Measurements from ENCODE around the gene SNUPN. TPM values are rescaled to one million over a fixed set of nuclear protein-coding genes. Genes with fewer than 3 reads are reported as not detected.

Gene SNUPN
- total RNA-seq, 1 experiment from 2014 or later, result 28.9 TPM

DNA sequence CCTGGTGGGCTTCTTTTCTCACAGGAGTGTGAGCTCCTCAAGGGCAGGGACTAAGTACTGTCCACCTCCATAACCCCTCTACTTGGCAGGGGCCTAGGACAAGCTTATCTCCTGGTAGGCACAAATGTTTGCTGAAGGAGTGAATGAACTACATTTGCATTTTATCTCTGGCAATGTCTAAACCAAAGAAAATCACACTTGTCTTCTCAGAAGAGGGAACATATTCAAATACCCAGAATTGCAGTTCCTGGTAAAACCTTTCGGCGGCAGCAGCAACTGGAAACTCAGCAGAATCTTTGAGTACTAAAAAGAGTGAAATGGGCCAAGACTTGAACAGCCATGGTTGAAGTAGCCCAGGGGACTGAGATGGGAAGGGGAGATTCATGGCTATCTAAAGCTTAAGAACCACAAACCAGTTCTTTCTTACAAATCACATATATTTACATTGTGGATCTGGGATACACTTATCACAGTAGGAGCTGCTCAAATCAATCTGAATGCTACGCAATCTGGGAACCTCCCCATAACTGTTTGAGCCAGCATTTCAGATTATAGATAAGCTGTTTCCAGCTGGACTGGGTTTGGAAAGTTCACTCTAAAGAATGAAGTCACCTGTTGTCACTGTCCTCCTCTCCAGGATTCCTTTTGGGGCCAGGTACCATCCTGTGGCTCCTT lies 27.7 kb downstream of the SNUPN start:
- TF ChIP-seq, protein P1, sequence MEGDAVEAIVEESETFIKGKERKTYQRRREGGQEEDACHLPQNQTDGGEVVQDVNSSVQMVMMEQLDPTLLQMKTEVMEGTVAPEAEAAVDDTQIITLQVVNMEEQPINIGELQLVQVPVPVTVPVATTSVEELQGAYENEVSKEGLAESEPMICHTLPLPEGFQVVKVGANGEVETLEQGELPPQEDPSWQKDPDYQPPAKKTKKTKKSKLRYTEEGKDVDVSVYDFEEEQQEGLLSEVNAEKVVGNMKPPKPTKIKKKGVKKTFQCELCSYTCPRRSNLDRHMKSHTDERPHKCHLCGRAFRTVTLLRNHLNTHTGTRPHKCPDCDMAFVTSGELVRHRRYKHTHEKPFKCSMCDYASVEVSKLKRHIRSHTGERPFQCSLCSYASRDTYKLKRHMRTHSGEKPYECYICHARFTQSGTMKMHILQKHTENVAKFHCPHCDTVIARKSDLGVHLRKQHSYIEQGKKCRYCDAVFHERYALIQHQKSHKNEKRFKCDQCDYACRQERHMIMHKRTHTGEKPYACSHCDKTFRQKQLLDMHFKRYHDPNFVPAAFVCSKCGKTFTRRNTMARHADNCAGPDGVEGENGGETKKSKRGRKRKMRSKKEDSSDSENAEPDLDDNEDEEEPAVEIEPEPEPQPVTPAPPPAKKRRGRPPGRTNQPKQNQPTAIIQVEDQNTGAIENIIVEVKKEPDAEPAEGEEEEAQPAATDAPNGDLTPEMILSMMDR (IDR thresholded peaks at IDR 0.05; ENCODE audit: unreplicated experiment), result peak; percentile 29
- CTCF ChIA-PET, result interaction anchor here (0.5 to 1.2 kb wide), 8 partner anchors 18 to 91 kb away, joined by 3 to 6 read pairs (median 3); partner anchors contain the start of genes PTPN9 and SNUPN

DNA sequence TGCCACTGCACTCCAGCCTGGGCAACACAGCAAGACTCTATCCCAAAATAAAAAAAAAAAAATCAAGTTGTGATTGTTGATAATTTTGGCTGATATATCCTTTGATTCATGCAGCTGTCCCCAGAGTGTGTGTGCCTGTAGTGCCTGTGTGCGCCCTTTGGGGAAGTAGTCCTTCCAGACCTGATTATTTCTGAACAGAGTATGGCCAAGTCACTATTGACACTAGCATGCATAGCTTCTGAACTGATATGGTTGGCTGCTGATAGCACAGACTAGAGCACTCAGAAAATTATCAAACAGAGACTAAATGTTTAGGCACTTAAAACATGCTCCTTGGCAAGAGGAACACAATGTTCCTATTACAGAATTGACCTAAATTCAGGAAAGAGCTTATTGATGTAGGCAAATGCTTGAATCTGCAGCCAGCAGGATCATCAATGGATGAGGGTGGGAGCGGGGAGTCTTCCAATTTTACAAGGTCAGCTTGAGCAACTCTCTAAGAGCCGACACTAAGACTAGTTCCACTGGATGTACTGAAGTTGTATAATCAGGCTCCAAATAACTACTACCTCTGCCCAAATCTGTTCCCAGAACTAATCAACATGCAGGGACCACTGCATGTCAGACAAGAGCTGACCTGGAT lies 28.7 kb downstream of the SNUPN start:
- Mint-ChIP-seq H3K4me3 (ENCODE audit: unreplicated experiment) (no peak overlapping the region), H3K27ac (ENCODE audit: low read depth, unreplicated experiment) (no peak overlapping the region), H3K9me3 (ENCODE audit: unreplicated experiment) (no peaks in the 10 kb centered on the region), H3K36me3 (ENCODE audit: insufficient read depth, unreplicated experiment) (peaks cover 60% of the 10 kb centered on the region), H3K4me1 (ENCODE audit: insufficient read depth, unreplicated experiment) (no peaks in the 10 kb centered on the region), H3K27me3 (ENCODE audit: insufficient read depth, unreplicated experiment) (no peaks in the 10 kb centered on the region)
- POLR2A ChIA-PET, result interaction anchor here (1.0 to 1.1 kb wide), 2 partner anchors 19 to 50 kb away, joined by 3 to 4 read pairs; partner anchors contain the start of gene SNX33
- intact Hi-C loops (cut with micrococcal nuclease), result no loop called here
- CTCF ChIA-PET, result interaction anchor here (0.5 to 1.2 kb wide), 8 partner anchors 17 to 1113 kb away, joined by 3 to 6 read pairs (median 3); partner anchors contain the start of genes PTPN9 and SNUPN
- TF ChIP-seq, protein P1 (IDR thresholded peaks at IDR 0.05; ENCODE audit: unreplicated experiment), result no peak
- no TSS peak for BruUV-seq (replicated peaks)
- no peak for DNase-seq (ENCODE audit: unreplicated experiment)

More for the DNA sequence above, 27.7 kb downstream of the SNUPN start:
- Mint-ChIP-seq H3K27ac (ENCODE audit: low read depth, unreplicated experiment) (no peak overlapping the region), H3K36me3 (ENCODE audit: insufficient read depth, unreplicated experiment) (peaks cover 61% of the 10 kb centered on the region), H3K4me1 (ENCODE audit: insufficient read depth, unreplicated experiment) (no peaks in the 10 kb centered on the region), H3K27me3 (ENCODE audit: insufficient read depth, unreplicated experiment) (no peaks in the 10 kb centered on the region), H3K4me3 (ENCODE audit: unreplicated experiment) (no peak overlapping the region), H3K9me3 (ENCODE audit: unreplicated experiment) (no peaks in the 10 kb centered on the region)
- POLR2A ChIA-PET, result interaction anchor here (0.7 to 1.1 kb wide), 3 partner anchors 20 to 49 kb away, joined by 3 to 4 read pairs (median 3); partner anchors contain the start of gene SNX33
- TSS peak; percentile 60 for BruUV-seq (replicated peaks)
- intact Hi-C loops (cut with micrococcal nuclease), result no loop called here
- peak; percentile 14 for DNase-seq (ENCODE audit: unreplicated experiment)

DNA sequence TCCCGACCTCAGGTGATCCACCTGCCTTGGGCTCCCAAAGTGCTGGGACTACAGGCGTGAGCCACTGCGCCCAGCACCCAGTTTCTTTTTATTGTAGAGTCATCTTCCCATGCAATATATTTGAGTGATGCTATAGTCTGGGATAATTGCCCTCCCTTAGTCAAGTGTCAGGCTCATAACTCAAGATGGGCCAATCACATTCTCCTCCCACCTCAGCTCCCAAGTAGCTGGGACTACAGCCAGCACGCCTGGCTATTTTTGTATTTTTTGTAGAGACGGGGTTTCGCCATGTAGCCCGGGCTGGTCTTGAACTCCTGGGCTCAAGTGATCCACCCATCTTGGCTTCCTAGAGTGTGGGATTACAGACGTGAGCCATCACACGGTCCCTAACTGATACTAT lies 31.2 kb downstream of the SNUPN start:
- no peaks in the 10 kb centered on the region for H3K4me1 Mint-ChIP-seq (ENCODE audit: insufficient read depth, unreplicated experiment)
- ChIA-PET CTCF (interaction anchor here (1.0 kb wide), 2 partner anchors 8 to 225 kb away, joined by 3 read pairs; no protein-coding TSS in a partner anchor), POLR2A (interaction anchor here (0.6 kb wide), 1 partner anchor 142 kb away, joined by 5 read pairs; no protein-coding TSS in a partner anchor)
- no peak overlapping the region for H3K4me3 Mint-ChIP-seq (ENCODE audit: unreplicated experiment)
- peaks cover 36% of the 10 kb centered on the region for H3K36me3 Mint-ChIP-seq (ENCODE audit: insufficient read depth, unreplicated experiment)
- intact Hi-C loops (cut with micrococcal nuclease), result no loop called here
- TF ChIP-seq, protein P1 (IDR thresholded peaks at IDR 0.05; ENCODE audit: unreplicated experiment), result no peak
- H3K9me3 Mint-ChIP-seq (ENCODE audit: unreplicated experiment), result no peaks in the 10 kb centered on the region
- DNase-seq (ENCODE audit: unreplicated experiment), result no peak
- H3K27ac Mint-ChIP-seq (ENCODE audit: low read depth, unreplicated experiment), result no peak overlapping the region
- H3K27me3 Mint-ChIP-seq (ENCODE audit: insufficient read depth, unreplicated experiment), result no peaks in the 10 kb centered on the region
- BruUV-seq (replicated peaks), result no TSS peak

Data from MCF 10A (cell line).